GM21723 (cell line): ENCODE measurements around the gene IL10.

Source experiments
- ATAC-seq: cut with Tn5 transposase; IDR thresholded peaks from one replicate; pipeline ENCODE4 v1.9.1; 2021; ENCODE audit warnings: mild to moderate bottlenecking, moderate library complexity; ENCODE audit not compliant: unreplicated experiment

Gene IL10

DNA sequence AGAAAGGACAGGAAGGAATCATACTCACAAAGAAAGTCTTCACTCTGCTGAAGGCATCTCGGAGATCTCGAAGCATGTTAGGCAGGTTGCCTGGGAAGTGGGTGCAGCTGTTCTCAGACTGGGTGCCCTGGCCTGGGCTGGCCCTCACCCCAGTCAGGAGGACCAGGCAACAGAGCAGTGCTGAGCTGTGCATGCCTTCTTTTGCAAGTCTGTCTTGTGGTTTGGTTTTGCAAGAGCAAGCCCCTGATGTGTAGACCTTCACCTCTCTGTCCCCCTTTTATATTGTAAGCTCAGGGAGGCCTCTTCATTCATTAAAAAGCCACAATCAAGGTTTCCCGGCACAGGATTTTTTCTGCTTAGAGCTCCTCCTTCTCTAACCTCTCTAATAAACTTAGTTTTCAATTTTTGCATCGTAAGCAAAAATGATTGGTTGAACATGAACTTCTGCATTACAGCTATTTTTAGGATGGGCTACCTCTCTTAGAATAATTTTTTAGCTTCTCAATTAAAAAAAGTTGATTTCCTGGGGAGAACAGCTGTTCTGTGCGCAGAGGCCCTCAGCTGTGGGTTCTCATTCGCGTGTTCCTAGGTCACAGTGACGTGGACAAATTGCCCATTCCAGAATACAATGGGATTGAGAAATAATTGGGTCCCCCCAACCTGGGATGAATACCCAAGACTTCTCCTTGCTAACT lies at the start of gene IL10:
TSS of gene IL10 (minus strand) at position 252 of the 695 bp plus-strand sequence. CDS start at position 193, 59 bp downstream.
- no peak for ATAC-seq

- no peak for ATAC-seq
Measured at GRCh38 chr1:206821493-206821892, 49.2 kb upstream of the IL10 start.

GRCh38 chr1:206816390-206817287 lies 44.3 kb upstream of the IL10 start:
- peak; percentile 77 for ATAC-seq

GRCh38 chr1:206814716-206815341 lies 42.5 kb upstream of the IL10 start:
- ATAC-seq, result no peak

DNA sequence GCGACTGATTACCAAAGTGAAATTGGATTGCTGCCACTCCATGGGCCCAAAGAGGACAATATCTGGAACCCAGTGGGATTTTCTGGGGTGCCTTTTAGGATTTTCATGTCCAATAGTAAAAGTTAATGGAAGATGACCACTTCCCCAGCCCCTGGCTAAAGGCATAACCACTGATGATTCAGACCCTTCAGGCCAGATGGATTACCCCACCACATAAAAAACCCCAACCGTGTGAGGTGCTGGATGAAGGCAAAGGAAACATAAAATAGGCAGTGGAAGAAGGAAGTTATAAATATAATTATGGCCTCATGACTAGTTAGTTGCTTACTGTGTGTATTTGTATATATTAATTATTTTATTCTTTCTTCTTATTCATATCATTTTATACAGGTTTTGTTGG lies 40.2 kb upstream of the IL10 start:
- no peak for ATAC-seq

- no peak for ATAC-seq
Measured at GRCh38 chr1:206809504-206810084, 37.3 kb upstream of the IL10 start.

- ATAC-seq, result no peak
Measured at GRCh38 chr1:206808615-206809014, 36.3 kb upstream of the IL10 start.

DNA sequence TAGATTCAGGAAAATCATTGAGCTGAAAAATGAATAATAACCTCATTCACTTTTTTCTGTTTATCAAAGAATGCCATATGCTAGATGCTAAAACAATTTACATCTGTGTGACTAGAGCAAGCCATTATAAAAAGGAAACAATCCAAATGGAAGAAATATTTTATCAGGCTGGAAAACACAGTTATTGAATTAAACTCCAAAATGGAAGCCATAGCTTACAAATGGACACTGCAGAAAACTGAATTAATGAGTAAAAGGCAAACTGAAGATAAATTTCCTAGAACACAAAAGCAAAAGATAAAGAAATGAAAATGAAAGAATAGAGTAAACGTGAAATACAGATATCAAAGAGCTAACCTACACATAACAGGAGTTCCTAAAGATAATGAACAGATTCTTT lies 33.1 kb upstream of the IL10 start:
- no peak for ATAC-seq

- no peak for ATAC-seq
Measured at GRCh38 chr1:206804156-206804737, 32.0 kb upstream of the IL10 start.

DNA sequence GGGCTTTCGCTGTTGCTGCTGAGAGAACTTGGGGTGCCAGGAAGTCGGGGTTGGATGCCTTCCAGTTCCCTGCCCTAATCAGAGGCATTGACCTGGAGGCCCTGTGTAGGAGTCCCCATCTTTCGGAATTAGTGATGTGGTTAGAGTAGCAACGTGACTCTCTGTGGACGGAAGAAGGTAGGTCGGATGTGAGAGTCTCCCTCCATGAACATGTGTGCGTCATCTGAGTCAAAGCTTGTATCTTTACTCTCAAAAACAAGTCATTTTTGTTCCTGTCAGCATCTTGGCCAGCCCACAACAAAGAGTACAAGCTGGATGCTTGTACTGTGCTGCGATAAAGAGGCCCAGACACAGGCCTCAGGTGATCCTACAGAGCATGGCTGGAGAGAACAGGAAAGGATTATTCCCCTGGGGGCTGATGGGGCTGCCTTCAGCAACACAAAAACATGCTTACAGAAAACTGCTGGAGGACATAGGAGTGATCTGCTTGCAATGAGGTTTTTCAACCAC lies 31.0 kb upstream of the IL10 start:
- peak; percentile 98 for ATAC-seq

DNA sequence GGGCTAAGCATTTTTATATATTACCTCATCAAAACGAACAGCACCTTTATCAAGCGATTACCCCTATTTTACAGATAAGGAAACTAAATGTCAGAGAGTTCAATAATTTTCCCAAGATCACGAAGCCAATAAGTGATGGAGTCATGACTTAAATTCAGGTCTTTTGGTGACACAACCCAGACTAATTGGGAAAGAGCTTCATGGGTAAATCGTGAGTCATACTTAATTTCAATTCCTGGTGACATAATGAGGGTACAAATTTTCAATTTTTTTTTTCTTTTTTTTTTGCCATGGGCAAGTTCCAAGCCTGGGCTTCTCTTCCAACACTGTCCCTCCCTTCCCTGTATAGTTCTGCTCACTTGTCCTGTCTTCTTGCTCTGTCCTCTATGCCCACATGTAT lies 30.1 kb upstream of the IL10 start:
- no peak for ATAC-seq

DNA sequence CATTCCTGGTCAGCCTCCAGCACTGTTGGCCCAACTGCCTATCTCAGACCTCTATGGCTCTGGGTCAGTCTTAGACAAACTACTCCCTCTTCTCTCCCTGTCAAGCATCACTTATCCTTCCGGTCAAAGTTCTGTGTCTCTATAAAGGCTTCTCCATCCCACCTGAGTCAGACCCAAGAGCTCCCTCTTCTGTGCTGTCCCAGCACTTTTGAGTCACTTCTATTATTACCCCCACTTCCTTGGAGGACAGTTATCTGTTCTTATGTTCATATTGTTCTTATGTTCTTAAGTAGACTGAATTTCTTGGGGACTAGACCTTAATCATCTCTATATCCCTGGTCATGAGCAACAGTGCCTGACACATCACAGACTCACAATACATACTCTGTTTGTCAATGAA lies 29.2 kb upstream of the IL10 start:
- no peak for ATAC-seq

GRCh38 chr1:206800891-206801290 lies 28.6 kb upstream of the IL10 start:
- ATAC-seq, result no peak

DNA sequence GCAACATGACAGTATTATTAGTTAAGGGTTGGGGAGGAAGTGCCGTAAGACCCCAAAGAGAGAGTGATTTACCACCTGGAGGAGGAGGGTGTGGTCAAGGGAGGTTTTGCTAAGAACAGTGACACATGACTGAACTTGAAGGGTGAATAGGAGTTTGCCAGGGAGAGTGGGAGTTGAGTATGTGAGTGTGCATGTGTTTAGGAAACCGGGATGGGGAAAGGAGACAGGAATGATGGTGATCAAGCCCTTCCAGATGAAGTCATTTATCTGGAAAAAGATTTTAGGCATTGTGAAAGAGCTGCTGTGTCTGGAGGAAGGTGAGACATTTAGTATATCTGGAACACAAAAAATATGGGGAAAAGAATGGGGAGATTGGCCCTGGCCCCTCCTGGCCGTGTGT lies 28.1 kb upstream of the IL10 start:
- no peak for ATAC-seq

- no peak for ATAC-seq
Measured at GRCh38 chr1:206799311-206799710, 27.0 kb upstream of the IL10 start.

DNA sequence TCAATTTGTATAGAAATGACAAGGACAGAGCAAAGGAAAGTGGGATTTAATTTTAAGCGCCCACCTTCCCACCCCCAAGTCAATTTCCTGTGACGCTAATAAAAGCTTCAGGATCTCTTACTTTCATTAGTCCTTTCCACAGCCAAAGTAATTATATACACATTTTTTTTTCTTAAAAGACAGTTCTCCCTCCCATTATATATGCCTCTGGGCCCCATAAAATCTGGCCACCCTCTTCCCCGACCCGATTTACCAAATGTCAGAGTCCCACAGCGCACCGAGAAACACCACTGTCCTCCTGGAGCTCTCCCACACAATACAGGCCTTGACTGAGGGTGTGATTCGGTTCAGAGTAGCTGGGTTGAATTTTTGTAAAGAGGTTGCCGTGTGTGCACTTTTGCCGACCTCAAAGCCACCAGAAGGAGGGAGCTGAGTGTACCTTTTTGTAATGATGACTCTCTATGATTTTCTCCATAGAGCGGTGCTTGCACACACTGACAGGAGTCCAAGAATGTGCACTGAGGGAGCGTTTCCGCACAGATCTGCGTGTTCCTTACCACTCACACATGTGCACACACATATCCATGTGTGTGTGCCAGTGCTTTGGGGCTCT lies 26.2 kb upstream of the IL10 start:
- ATAC-seq, result no peak

DNA sequence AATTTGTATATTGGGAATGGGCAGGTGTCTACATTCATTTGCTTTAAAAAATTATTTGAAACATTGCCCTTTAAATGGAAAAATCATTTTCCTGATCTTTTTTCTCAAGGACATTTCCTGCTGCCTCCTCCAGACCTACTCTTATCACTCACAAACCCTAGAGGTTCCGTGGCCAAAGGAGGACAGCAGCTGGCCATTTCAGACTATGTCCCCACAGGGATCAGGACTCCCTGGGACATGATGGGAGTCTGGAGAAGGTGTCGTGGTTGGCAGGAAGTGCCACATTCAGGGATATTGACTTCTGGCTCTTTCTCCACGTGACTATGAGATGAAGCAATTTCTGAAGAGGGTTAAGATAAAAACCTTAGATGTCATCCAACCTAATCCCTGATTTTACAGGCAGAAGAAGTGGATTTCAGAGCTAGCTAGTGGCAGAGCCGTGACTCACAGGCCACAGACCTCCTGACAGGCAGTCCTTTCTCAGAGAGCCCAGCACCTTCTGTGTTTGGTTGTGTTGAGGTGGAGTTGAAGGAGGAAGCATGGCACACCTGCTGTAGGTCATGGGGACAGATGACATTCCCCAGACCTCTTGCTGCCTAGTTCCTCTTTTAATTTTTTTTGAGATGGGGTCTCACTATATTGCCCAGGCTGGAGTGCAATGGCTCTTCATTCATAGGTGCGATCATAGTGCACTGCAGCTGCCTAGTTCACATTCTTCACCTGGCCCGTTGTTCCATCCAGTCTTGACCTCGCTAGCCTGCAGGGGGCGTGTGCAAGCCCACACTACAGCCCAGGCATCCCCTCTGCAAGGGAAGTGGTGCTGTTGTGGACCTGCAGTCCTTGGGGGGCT lies 25.5 kb upstream of the IL10 start:
- no peak for ATAC-seq

- no peak for ATAC-seq
Measured at GRCh38 chr1:206796981-206797402, 24.7 kb upstream of the IL10 start.

- ATAC-seq, result no peak
Measured at GRCh38 chr1:206796116-206796515, 23.8 kb upstream of the IL10 start.
